Thoracic aorta (tissue), 2 donors: Measurements from ENCODE around the gene ZBTB17. TPM values are rescaled to one million over a fixed set of nuclear protein-coding genes. Genes with fewer than 3 reads are reported as not detected.
"Not testable (repeated sequence)": the region's sequence is repeated elsewhere in the genome, so short reads cannot be mapped to it uniquely, and the experiment has no call there.

Experiments used
- ATAC-seq: fragments of 150-250 bp; one replicate; pipeline ENCODE4 v1.8.0; 2017; ENCODE audit warnings: low read depth; ENCODE audit not compliant: insufficient number of reproducible peaks, low FRiP score
- DNase-seq: peaks from one replicate; pipeline ENCODE4 v3.0.0-alpha.2; 2020; ENCODE audit warnings: low spot score
- H3K27ac ChIP-seq, 2 donors: fragments of 200-600 bp; sonication (generic); 1 replicate in 1 of 2; 2 replicates in 1 of 2; pipeline ENCODE4 v1.5.1; 2016; ENCODE audit warnings: mild to moderate bottlenecking in 2 of 2, moderate library complexity in 2 of 2
- H3K27me3 ChIP-seq: fragments of 200-600 bp; sonication (generic); replicated peaks from 2 replicates; pipeline ENCODE4 v1.6.0; 2016; ENCODE audit warnings: mild to moderate bottlenecking; ENCODE audit not compliant: insufficient read depth
- H3K36me3 ChIP-seq: fragments of 200-600 bp; sonication (generic); one replicate; pipeline ENCODE4 v1.5.1; 2016
- H3K4me1 ChIP-seq, 2 donors: fragments of 200-600 bp; sonication (generic); 1 replicate in 1 of 2; 2 replicates in 1 of 2; pipeline versions ENCODE4 v1.5.1 to v1.6.0; 2016; ENCODE audit warnings: low read depth in 2 of 2, mild to moderate bottlenecking in 1 of 2; ENCODE audit not compliant: control insufficient read depth in 1 of 2
- H3K4me3 ChIP-seq: fragments of 200-600 bp; sonication (generic); 2 replicates; pipeline ENCODE4 v1.5.1; 2016; ENCODE audit warnings: mild to moderate bottlenecking
- H3K9me3 ChIP-seq: fragments of 200-600 bp; sonication (generic); 2 replicates; pipeline ENCODE4 v1.5.1; 2016
- total RNA-seq, 2 donors: library from RNA; depleted of rRNA; stranded (reverse); fragments of >200 nt; gene quantifications; one replicate each; pipeline versions ENCODE4 v1.1.0 to v1.2.3, GENCODE V29; 2016
- TF ChIP-seq, protein P1 (sequence below): fragments of 200-600 bp; sonication (generic); IDR thresholded peaks from one replicate; pipeline ENCODE4 v1.5.1; 2019; ENCODE audit warnings: antibody characterized with exemption

The ZBTB17 gene
- total RNA-seq, 2 donors from 2014 or later, result 42.9 to 46.5 TPM

DNA sequence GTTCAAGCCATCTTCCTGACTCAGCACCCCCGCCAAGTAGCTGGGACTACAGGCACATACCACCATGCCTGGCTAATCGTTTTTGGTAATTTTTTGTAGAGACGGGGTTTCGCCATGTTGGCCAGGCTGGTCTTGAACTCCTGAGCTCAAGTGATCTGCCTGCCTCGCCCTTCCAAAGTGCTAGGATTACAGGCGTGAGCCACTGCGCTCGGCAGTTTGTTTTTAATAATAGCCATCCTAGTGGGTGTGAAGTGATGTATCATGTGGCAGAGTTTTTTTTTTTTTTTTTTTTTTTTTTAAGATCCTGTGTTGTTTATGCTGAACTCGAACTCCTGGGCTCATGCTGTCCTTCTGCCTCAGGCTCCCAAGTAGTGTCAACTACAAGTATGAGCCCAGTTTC, 76.6 kb downstream of the ZBTB17 start:
- Histone ChIP-seq H3K27me3 (no peaks in the 10 kb centered on the region), H3K4me3 (no peak overlapping the region), H3K4me1 (peaks cover 38 to 73% of the 10 kb centered on the region in 2 donors), H3K27ac (no peak overlapping the region), H3K36me3 (no peaks in the 10 kb centered on the region), H3K9me3 (no peaks in the 10 kb centered on the region)
- no peak for ATAC-seq
- no peak for DNase-seq
- TF ChIP-seq, protein P1, sequence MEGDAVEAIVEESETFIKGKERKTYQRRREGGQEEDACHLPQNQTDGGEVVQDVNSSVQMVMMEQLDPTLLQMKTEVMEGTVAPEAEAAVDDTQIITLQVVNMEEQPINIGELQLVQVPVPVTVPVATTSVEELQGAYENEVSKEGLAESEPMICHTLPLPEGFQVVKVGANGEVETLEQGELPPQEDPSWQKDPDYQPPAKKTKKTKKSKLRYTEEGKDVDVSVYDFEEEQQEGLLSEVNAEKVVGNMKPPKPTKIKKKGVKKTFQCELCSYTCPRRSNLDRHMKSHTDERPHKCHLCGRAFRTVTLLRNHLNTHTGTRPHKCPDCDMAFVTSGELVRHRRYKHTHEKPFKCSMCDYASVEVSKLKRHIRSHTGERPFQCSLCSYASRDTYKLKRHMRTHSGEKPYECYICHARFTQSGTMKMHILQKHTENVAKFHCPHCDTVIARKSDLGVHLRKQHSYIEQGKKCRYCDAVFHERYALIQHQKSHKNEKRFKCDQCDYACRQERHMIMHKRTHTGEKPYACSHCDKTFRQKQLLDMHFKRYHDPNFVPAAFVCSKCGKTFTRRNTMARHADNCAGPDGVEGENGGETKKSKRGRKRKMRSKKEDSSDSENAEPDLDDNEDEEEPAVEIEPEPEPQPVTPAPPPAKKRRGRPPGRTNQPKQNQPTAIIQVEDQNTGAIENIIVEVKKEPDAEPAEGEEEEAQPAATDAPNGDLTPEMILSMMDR, result no peak

DNA sequence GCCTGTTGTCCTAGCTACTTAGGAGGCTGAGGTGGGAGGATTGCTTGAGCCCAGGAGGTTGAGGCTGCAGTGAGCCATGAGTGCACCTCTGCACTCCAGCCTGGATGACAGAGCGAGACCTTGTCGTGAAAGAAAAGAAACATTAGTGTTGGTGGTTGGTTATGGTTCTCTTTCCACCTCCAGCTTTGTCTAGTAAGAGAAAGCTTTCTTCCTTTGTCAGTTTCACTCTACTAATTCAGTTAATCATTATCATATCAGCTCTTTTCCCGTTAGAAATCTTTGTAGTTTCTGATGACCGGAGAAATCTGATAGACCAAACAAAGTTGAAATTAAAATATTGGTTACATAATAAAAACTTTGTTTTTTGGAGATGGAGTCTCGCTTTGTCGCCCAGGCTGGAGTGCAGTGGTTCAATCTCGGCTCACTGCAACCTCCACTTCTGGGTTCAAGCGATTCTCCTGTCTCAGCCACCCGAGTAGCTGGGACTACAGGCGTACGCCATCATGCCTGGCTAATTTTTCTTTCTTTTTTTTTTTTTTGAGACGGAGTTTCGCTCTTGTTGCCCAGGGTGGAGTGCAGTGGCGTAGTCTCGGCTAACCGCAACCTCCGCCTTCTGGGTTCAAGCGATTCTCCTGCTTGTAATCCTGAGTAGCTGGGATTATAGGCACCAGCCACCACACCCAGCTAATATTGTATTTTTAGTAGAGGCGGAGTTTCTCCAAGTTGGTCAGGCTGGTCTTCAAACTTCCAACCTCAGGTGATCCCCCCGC, 78.9 kb downstream of the ZBTB17 start:
- not testable (repeated sequence) for H3K27ac ChIP-seq, H3K27me3 ChIP-seq, ATAC-seq, H3K9me3 ChIP-seq, H3K36me3 ChIP-seq, DNase-seq, H3K4me3 ChIP-seq
- peaks cover 40 to 75% of the 10 kb centered on the region in 2 donors for H3K4me1 ChIP-seq

DNA sequence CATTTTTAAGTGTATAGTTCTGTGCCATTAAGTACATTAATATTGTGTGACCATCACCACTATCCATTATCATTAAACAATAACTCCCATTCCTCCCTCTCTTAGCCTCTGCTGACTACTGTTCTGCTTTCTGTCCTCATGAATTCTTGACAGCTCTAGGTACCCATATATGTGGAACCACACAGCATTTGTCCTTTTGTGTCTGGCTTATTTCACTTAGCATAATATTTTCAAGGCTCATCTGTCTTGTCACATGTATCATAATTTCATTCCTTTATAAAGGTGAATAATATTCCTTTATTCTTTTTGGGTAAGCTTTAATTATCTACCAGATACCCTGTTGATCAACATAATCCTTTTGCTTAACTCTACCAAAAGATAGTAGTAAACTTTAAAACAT, 80.7 kb downstream of the ZBTB17 start:
- Histone ChIP-seq H3K36me3 (no peaks in the 10 kb centered on the region), H3K27me3 (no peaks in the 10 kb centered on the region), H3K27ac (peak overlapping the region in 1 of 2 donors; percentile 81), H3K4me1 (peaks cover 36 to 77% of the 10 kb centered on the region in 2 donors), H3K9me3 (no peaks in the 10 kb centered on the region), H3K4me3 (no peak overlapping the region)
- no peak for ATAC-seq
- TF ChIP-seq, protein P1, result no peak
- DNase-seq, result no peak

DNA sequence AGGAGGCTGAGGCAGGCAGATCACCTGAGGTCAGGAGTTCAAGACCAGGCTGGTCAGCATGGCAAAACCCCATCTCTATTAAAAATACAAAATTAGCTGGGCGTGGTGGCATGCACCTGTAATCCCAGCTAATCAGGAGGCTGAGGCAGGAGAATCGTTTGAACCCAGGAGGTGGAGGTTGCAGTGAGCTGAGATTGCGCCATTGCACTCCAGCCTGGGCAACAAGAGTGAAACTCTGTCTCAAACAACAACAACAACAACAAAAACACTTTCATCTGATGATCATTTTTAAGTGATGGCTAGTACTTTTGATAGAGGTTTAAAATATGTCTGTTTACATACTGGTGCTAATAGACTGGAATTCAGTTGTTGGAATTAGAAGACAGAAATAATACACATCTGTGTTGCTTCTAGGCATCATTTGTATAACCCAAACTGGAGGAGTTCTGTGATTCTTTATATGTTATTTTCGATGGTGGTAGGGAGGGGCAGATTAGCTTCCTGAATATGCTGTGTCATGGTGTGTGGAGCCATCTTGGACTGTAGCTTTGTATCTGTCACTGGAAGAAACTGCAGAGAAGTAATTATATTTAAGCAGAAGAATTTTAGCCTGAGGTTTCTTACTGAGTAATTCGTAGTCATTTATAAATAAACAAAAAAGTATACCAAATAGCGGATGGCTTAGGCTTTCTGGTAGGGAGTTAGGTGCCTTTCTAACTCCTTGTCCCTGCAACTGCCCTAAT, 82.9 kb downstream of the ZBTB17 start:
- ATAC-seq, H3K9me3 ChIP-seq, H3K36me3 ChIP-seq, DNase-seq, H3K27me3 ChIP-seq: not testable (repeated sequence)
- Histone ChIP-seq H3K27ac (peak overlapping the region; percentile 81 to 90), H3K4me1 (peaks cover 41 to 80% of the 10 kb centered on the region in 2 donors), H3K4me3 (peak overlapping the region; percentile 5)

Other genes with a start within 250 kb of the ZBTB17 start
- 1 to 10 TPM; 2.4 to 7.5 TPM for gene SLC25A34, start 239.8 kb downstream of the ZBTB17 start, total RNA-seq
- gene TMEM82, start 233.6 kb downstream of the ZBTB17 start, total RNA-seq, result not detected
- 100 to 1,000 TPM; 731 to 997 TPM for gene FBLIM1, start 217.3 kb downstream of the ZBTB17 start, total RNA-seq
- gene UQCRHL, start 168.5 kb downstream of the ZBTB17 start, total RNA-seq, result under 1 TPM; 0.81 to 0.99 TPM
- 10 to 100 TPM; 52.3 to 96.9 TPM for gene SPEN, start 128.4 kb downstream of the ZBTB17 start, total RNA-seq
- not detected for gene SRARP, start 28.1 kb upstream of the ZBTB17 start, total RNA-seq
- 100 to 1,000 TPM; 223 to 430 TPM for gene HSPB7, start 41.9 kb upstream of the ZBTB17 start, total RNA-seq
- gene CLCNKA, start 45.9 kb upstream of the ZBTB17 start, total RNA-seq, result 1 to 10 TPM in 1 of 2 donors, not detected in 1; 4.7 TPM
- not detected for gene CLCNKB, start 67.7 kb upstream of the ZBTB17 start, total RNA-seq
- gene FAM131C, start 97.5 kb upstream of the ZBTB17 start, total RNA-seq, result not detected
- 10 to 100 TPM; 20.3 to 32.9 TPM for gene EPHA2, start 180.0 kb upstream of the ZBTB17 start, total RNA-seq
- 1 to 10 TPM; 8.1 to 8.5 TPM for gene ARHGEF19, start 236.6 kb upstream of the ZBTB17 start, total RNA-seq